Panc1 (cell line): ENCODE measurements around the gene GSX2. TPM values are rescaled to one million over a fixed set of nuclear protein-coding genes. Genes with fewer than 3 reads are reported as not detected.

Source experiments
- ATAC-seq: fragments of 200-7000 bp; cut with Tn5 transposase; 2 replicates; pipeline ENCODE4 v1.9.1; 2020; ENCODE audit warnings: mild to moderate bottlenecking, moderate library complexity
- BruUV-seq: library from RNA; stranded (reverse); fragments of 400-500 nt; replicated peaks from 2 replicates; lab custom pipeline; 2021; lab: Mats Ljungman, UMichigan
- CTCF ChIA-PET: fragments of 300-600 bp; sonication (Branson Sonifier 250); formaldehyde crosslinking; loops from one replicate; lab custom pipeline; 2022; ENCODE audit warnings: antibody characterized with exemption; lab: Charles Lee
- POLR2A ChIA-PET: fragments of 300-600 bp; sonication (Branson Sonifier 250); formaldehyde crosslinking; loops from one replicate; lab custom pipeline; 2022; ENCODE audit warnings: antibody characterized with exemption; lab: Charles Lee
- DNase-seq: peaks from one replicate; pipeline ENCODE4 v3.0.0-alpha.2; 2010; ENCODE audit warnings: low read depth, low spot score
- H3K27ac ChIP-seq: 2 replicates; pipeline ENCODE4 v1.5.1; 2011; ENCODE audit warnings: mild to moderate bottlenecking, low read length, inconsistent platforms
- H3K27me3 ChIP-seq: fragments of 200-500 bp; sonication (Bioruptor generic); 2 replicates; pipeline ENCODE4 v1.6.0; 2014; ENCODE audit warnings: low read length, inconsistent platforms; ENCODE audit not compliant: control insufficient read depth, insufficient read depth
- H3K36me3 ChIP-seq: fragments of 200-500 bp; sonication (Bioruptor generic); 2 replicates; pipeline ENCODE4 v1.5.1; 2014; ENCODE audit warnings: inconsistent platforms, mild to moderate bottlenecking, low read length, moderate library complexity; ENCODE audit not compliant: control insufficient read depth, insufficient read depth
- H3K4me1 ChIP-seq: 2 replicates; pipeline ENCODE4 v1.5.1; 2011; ENCODE audit warnings: inconsistent platforms, mild to moderate bottlenecking, low read length, moderate library complexity; ENCODE audit not compliant: control insufficient read depth, insufficient read depth
- H3K4me3 ChIP-seq, 2 experiments: 2 replicates each; pipeline ENCODE4 v1.5.1; 2011 to 2012; ENCODE audit warnings: low read depth in 2 of 2, low read length in 2 of 2, mild to moderate bottlenecking in 2 of 2, inconsistent platforms in 1 of 2, moderate library complexity in 1 of 2
- H3K9me3 ChIP-seq: fragments of 200-500 bp; sonication (Bioruptor generic); 2 replicates; pipeline ENCODE4 v1.5.1; 2014; ENCODE audit warnings: low read depth, mild to moderate bottlenecking, inconsistent platforms, low read length, moderate library complexity; ENCODE audit not compliant: control insufficient read depth, insufficient read depth
- CTCF ChIP-seq: fragments of 450-650 bp; IDR thresholded peaks from 2 replicates; pipeline ENCODE4 v1.5.1; 2017; ENCODE audit warnings: mild to moderate bottlenecking
- POLR2AphosphoS5 ChIP-seq: IDR thresholded peaks from 2 replicates; pipeline ENCODE4 v1.6.1; 2012; ENCODE audit warnings: mild to moderate bottlenecking, low read depth, low read length, moderate library complexity
- REST ChIP-seq, 2 experiments: IDR thresholded peaks; 2 replicates each; pipeline ENCODE4 v1.6.1; 2011 to 2012; ENCODE audit warnings: low read depth in 2 of 2, control low read depth in 1 of 2, low read length in 1 of 2, mild to moderate bottlenecking in 1 of 2, moderate library complexity in 1 of 2; ENCODE audit not compliant: insufficient read depth in 1 of 2
- TCF7L2 ChIP-seq: IDR thresholded peaks from 2 replicates; pipeline ENCODE4 v1.6.1; 2011; ENCODE audit warnings: mild to moderate bottlenecking, low read depth, low read length, inconsistent platforms
- in situ Hi-C: cut with HindIII; loops from 2 replicates; pipeline ENCODE4 v1.10.0; 2016; ENCODE audit warnings: low sequenced_read_pairs, low pct_unique_long_range_greater_than_20kb
- intact Hi-C: fragments of 100-400 bp; cut with micrococcal nuclease; formaldehyde crosslinking; loops from one replicate; pipeline ENCODE4 v1.10.0; 2022; ENCODE audit not compliant: unreplicated experiment
- total RNA-seq: library from RNA; stranded (reverse); gene quantifications from one replicate; pipeline ENCODE4 v1.2.1, GENCODE V29; 2021; ENCODE audit not compliant: unreplicated experiment

GSX2 gene
- total RNA-seq, 1 experiment from 2014 or later: not detected

GRCh38 chr4:54149323-54149722, 49.4 kb downstream of the GSX2 start:
- Histone ChIP-seq H3K9me3 (no peaks in the 10 kb centered on the region), H3K36me3 (no peaks in the 10 kb centered on the region), H3K4me1 (0 out of 2 replicates have a peak, but pooled peaks cover 3% of the 10 kb centered on the region), H3K4me3 (no peak overlapping the region), H3K27ac (no peak overlapping the region), H3K27me3 (no peaks in the 10 kb centered on the region)
- intact Hi-C loops: no loop called here
- in situ Hi-C loops: no loop called here
- ChIA-PET CTCF (no interaction called here), POLR2A (no interaction called here)
- DNase-seq: no peak
- no peak for ATAC-seq
- TF ChIP-seq REST (IDR thresholded peaks at IDR 0.05; ENCODE audit: insufficient read depth in 1 of 2, low read depth in 2 of 2, low read length in 1 of 2) (no peak), CTCF (no peak), TCF7L2 (no peak), POLR2AphosphoS5 (no peak)
- BruUV-seq: no TSS peak

Other genes starting within 250 kb of the GSX2 start
- gene CHIC2, start 35.6 kb upstream of the GSX2 start, total RNA-seq: 10.3 TPM
- 0.15 TPM for gene PDGFRA, start 129.1 kb downstream of the GSX2 start, total RNA-seq